GM12878 (cell line): ENCODE data around the gene KRT7. TPM values are rescaled to one million over a fixed set of nuclear protein-coding genes. Genes with fewer than 3 reads are reported as not detected.

Experiments used
- ATAC-seq: fragments of 200-7000 bp; cut with Tn5 transposase; 3 replicates; pipeline ENCODE4 v1.9.1; 2020; ENCODE audit warnings: mild to moderate bottlenecking, moderate library complexity
- BruUV-seq: library from RNA; stranded (reverse); fragments of 400-500 nt; replicated peaks from 2 replicates; lab custom pipeline; 2021; lab: Mats Ljungman, UMichigan
- CTCF ChIA-PET: fragments of 300-600 bp; sonication (Branson Sonifier 250); formaldehyde crosslinking; extraction: SDS; loops from one replicate; lab custom pipeline; 2021; ENCODE audit warnings: inconsistent platforms; lab: Yijun Ruan, JAX
- POLR2A ChIA-PET: fragments of 350-600 bp; formaldehyde crosslinking; extraction: SDS; loops from one replicate; lab custom pipeline; 2021; ENCODE audit warnings: inconsistent platforms; lab: Charles Lee
- RAD21 ChIA-PET: fragments of 300-600 bp; sonication (Branson Sonifier 250); formaldehyde crosslinking; loops from one replicate; lab custom pipeline; 2023; ENCODE audit warnings: antibody characterized with exemption; ENCODE audit not compliant: unreplicated experiment; lab: Charles Lee
- SMC1A ChIA-PET: fragments of 300-600 bp; sonication (Branson Sonifier 250); formaldehyde crosslinking; loops from one replicate; lab custom pipeline; 2023; ENCODE audit not compliant: unreplicated experiment, uncharacterized antibody; lab: Charles Lee
- DNase-seq: peaks from one replicate; pipeline ENCODE4 v3.0.0-alpha.2; 2011; ENCODE audit warnings: low read depth, low spot score
- FAIRE-seq: peaks from 3 replicates; lab custom pipeline; 2011; peaks lifted over from hg19 to GRCh38; lab: Jason Lieb, UNC
- H2AFZ ChIP-seq: 2 replicates; pipeline ENCODE4 v1.6.0; 2011; ENCODE audit warnings: low read depth, low read length, control low read depth; ENCODE audit not compliant: control insufficient read depth
- H3K27ac ChIP-seq: 2 replicates; pipeline ENCODE4 v1.5.1; 2011; ENCODE audit warnings: control low read depth; ENCODE audit not compliant: control insufficient read depth, insufficient read depth
- H3K27me3 ChIP-seq, 2 experiments: replicated peaks in 1 of 2; 2 replicates each; pipeline versions ENCODE4 v1.6.0 to v1.6.1; 2011; ENCODE audit warnings: low read length in 1 of 2; ENCODE audit not compliant: control insufficient read depth in 2 of 2, insufficient read depth in 2 of 2
- H3K36me3 ChIP-seq, 2 experiments: 2 replicates each; pipeline ENCODE4 v1.5.1; 2011; ENCODE audit warnings: low read length in 1 of 2; ENCODE audit not compliant: control insufficient read depth in 2 of 2, insufficient read depth in 2 of 2
- H3K4me1 ChIP-seq: 2 replicates; pipeline ENCODE4 v1.6.1; 2011; ENCODE audit warnings: mild to moderate bottlenecking, low read length, moderate library complexity, mixed read lengths; ENCODE audit not compliant: control insufficient read depth, insufficient read depth
- H3K4me2 ChIP-seq: 2 replicates; pipeline ENCODE4 v1.6.0; 2011; ENCODE audit warnings: control low read depth; ENCODE audit not compliant: control insufficient read depth, insufficient read depth
- H3K4me3 ChIP-seq: fragments of 200-600 bp; sonication (generic); 2 replicates; pipeline ENCODE4 v1.5.1; 2016
- H3K79me2 ChIP-seq: 2 replicates; pipeline ENCODE4 v1.6.0; 2011; ENCODE audit warnings: low read length; ENCODE audit not compliant: control insufficient read depth, insufficient read depth
- H3K9ac ChIP-seq: 2 replicates; pipeline ENCODE4 v1.8.0; 2011; ENCODE audit warnings: low read length, control low read depth, mixed read lengths; ENCODE audit not compliant: control insufficient read depth, insufficient read depth
- H3K9me3 ChIP-seq: replicated peaks from 3 replicates; pipeline ENCODE4 v1.5.1; 2011; ENCODE audit warnings: mild to moderate bottlenecking, low read length; ENCODE audit not compliant: control insufficient read depth, insufficient read depth
- H4K20me1 ChIP-seq: 2 replicates; pipeline ENCODE4 v1.6.0; 2011; ENCODE audit not compliant: control insufficient read depth, insufficient read depth
- BHLHE40 ChIP-seq, 2 experiments: fragments of 450-650 bp in 1 of 2; IDR thresholded peaks; 2 replicates each; pipeline ENCODE4 v1.6.1; 2011 to 2017; ENCODE audit warnings: low read depth in 2 of 2, borderline replicate concordance in 1 of 2, improper control_type of control experiment in 1 of 2, low read length in 1 of 2, mild to moderate bottlenecking in 1 of 2
- CBX3 ChIP-seq: fragments of 200-600 bp; sonication (generic); IDR thresholded peaks from 2 replicates; pipeline ENCODE4 v1.6.1; 2016; ENCODE audit warnings: low read depth, borderline replicate concordance
- CHD1 ChIP-seq: IDR thresholded peaks from 2 replicates; pipeline ENCODE4 v1.6.1; 2012; ENCODE audit warnings: low read depth, low read length, improper control_type of control experiment
- HCFC1 ChIP-seq: fragments of 150-350 bp; IDR thresholded peaks from 2 replicates; pipeline ENCODE4 v1.6.1; 2014; ENCODE audit warnings: low read length
- HDAC6 ChIP-seq: fragments of 200-600 bp; sonication (generic); IDR thresholded peaks from one replicate; pipeline ENCODE4 v1.8.0; 2017; ENCODE audit warnings: antibody characterized with exemption; ENCODE audit not compliant: unreplicated experiment
- MLLT1 ChIP-seq: fragments of 450-650 bp; IDR thresholded peaks from 2 replicates; pipeline ENCODE4 v1.6.1; 2016; ENCODE audit warnings: mild to moderate bottlenecking
- MTA2 ChIP-seq: fragments of 450-650 bp; IDR thresholded peaks from 2 replicates; pipeline ENCODE4 v1.6.1; 2016; ENCODE audit warnings: low read depth, mild to moderate bottlenecking, moderate library complexity
- YY1 ChIP-seq: IDR thresholded peaks from 2 replicates; pipeline ENCODE4 v1.6.1; 2011; ENCODE audit warnings: low read depth, mild to moderate bottlenecking, low read length
- ZSCAN29 ChIP-seq: fragments of 450-650 bp; IDR thresholded peaks from 2 replicates; pipeline ENCODE4 v1.6.1; 2017; ENCODE audit warnings: mild to moderate bottlenecking, moderate library complexity
- WGBS: methylation state at CpG from one replicate; pipeline ENCODE4 v1.1.6; 2016; ENCODE audit warnings: low lambda C conversion rate; ENCODE audit not compliant: insufficient replicate concordance, insufficient coverage; ENCODE audit errors: missing lambda C conversion rate; 5-methylcytosine and 5-hydroxymethylcytosine counted together
- in situ Hi-C: fragments of 300-500 bp; cut with MboI; formaldehyde crosslinking; loops from 9 replicates; pipeline ENCODE4 v1.14.3; 2018; ENCODE audit warnings: mixed read lengths
- intact Hi-C: fragments of 100-400 bp; cut with micrococcal nuclease; formaldehyde crosslinking; loops from one replicate; pipeline ENCODE4 v1.14.2; 2022; ENCODE audit not compliant: unreplicated experiment
- polyA plus RNA-seq, 11 experiments: library from polyadenylated mRNA; depleted of rRNA in 4 of 11; unstranded in 6 of 11; stranded (reverse) in 5 of 11; fragments of >200 nt; fragmentation: Nextera tagmentation in 4 of 11; fragmentation: Illumina TruSeq in 1 of 11; extraction: Ambion mirVana in 4 of 11; extraction: Trizol in 1 of 11; gene quantifications; 1 replicate in 1 of 11; 2 replicates in 10 of 11; pipeline versions ENCODE4 v1.2.1 to v1.2.3, GENCODE V29; 2011 to 2016; ENCODE audit warnings: inconsistent platforms in 2 of 11, missing spikeins in 2 of 11, low read depth in 1 of 11
- total RNA-seq, 4 experiments: library from RNA; depleted of rRNA in 3 of 4; stranded (reverse); fragments of >200 nt in 3 of 4; fragmentation: Illumina TruSeq in 1 of 4; extraction: Trizol in 1 of 4; gene quantifications; 2 replicates each; pipeline versions ENCODE4 v1.2.1 to v1.2.3, GENCODE V29; 2013 to 2021

The KRT7 gene
- total and polyA plus RNA-seq, 10 of the 15 experiments (the other 5 are each of a cell fraction or from before 2014, with no cell fraction given): 0.90 to 18.7 (median 4.8) TPM

DNA sequence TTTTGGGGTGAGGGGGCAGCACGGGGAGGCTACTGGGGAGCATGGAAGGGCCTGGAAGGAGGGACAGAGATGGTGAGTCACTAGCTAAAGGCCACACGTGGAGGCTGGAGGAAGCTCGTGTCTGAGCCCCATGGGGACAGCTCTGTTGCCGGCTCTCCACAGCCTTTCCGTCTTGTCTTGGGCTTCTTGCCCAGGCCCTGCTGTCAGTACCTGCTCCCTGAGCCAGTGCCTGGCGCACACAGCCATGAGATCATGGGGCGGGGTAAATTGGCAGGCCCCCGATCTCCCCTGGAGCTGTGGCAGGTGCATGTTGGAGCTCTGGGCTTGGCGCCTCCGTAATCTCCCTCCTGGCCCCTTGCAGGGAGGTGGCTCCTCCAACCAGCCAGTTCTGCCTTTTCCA, 25.1 kb upstream of the KRT7 start:
- SMC1A ChIA-PET: interaction anchor here (1.0 kb wide), 1 partner anchor 71 kb away, joined by 4 read pairs; no protein-coding TSS in a partner anchor
- intact Hi-C loops (no loop called here), in situ Hi-C loops (no loop called here)
- Histone ChIP-seq H2AFZ (no peak overlapping the region), H3K79me2 (no peaks in the 10 kb centered on the region), H3K4me3 (no peak overlapping the region), H3K27ac (no peak overlapping the region), H3K4me1 (no peaks in the 10 kb centered on the region), H3K9me3 (no peaks in the 10 kb centered on the region), H3K36me3 (no peaks in the 10 kb centered on the region), H3K4me2 (no peak overlapping the region), H3K9ac (no peak overlapping the region), H4K20me1 (no peaks in the 10 kb centered on the region), H3K27me3 (peaks cover 2 to 4% of the 10 kb centered on the region in 2 experiments; a peak in 1 of 4 replicates)
- BruUV-seq: no TSS peak
- TF ChIP-seq CBX3 (no peak), MLLT1 (no peak), HCFC1 (no peak), ZSCAN29 (no peak), HDAC6 (no peak), MTA2 (no peak), BHLHE40 (IDR thresholded peaks at IDR 0.05; ENCODE audit: borderline replicate concordance in 1 of 2, low read depth in 2 of 2, low read length in 1 of 2) (no peak), YY1 (no peak), CHD1 (no peak)
- DNase-seq (no peak), ATAC-seq (no peak), FAIRE-seq (no peak)
- CTCF ChIA-PET: interaction anchor here (1.0 to 1.7 kb wide), 2 partner anchors 14 kb away, joined by 4 to 6 read pairs; no protein-coding TSS in a partner anchor
- RAD21 ChIA-PET: no interaction called here
- 21% methylated on average over 10 of the region's 10 CpGs for WGBS
- POLR2A ChIA-PET: no interaction called here
